Uterus (tissue), 4 donors: ENCODE data around the gene PTPRR. TPM values are rescaled to one million over a fixed set of nuclear protein-coding genes. Genes with fewer than 3 reads are reported as not detected.

Experiments
- DNase-seq, 2 donors: peaks; one replicate each; pipeline ENCODE4 v3.0.0-alpha.2; 2019 to 2020
- H3K27ac ChIP-seq, 2 donors: fragments of 200-600 bp; sonication (generic); 1 replicate in 1 of 2; 2 replicates in 1 of 2; pipeline ENCODE4 v1.5.1; 2016 to 2018
- H3K27me3 ChIP-seq, 2 donors: fragments of 200-600 bp; sonication (generic); one replicate each; pipeline ENCODE4 v1.5.1; 2018 to 2019; ENCODE audit warnings: control low read depth in 1 of 2
- H3K36me3 ChIP-seq, 2 donors: fragments of 200-600 bp; sonication (generic); one replicate each; pipeline ENCODE4 v1.5.1; 2019; ENCODE audit warnings: control low read depth in 1 of 2
- H3K4me1 ChIP-seq, 2 donors: fragments of 200-600 bp; sonication (generic); one replicate each; pipeline ENCODE4 v1.5.1; 2018 to 2019; ENCODE audit warnings: control low read depth in 1 of 2
- H3K4me3 ChIP-seq, 2 donors: fragments of 200-600 bp; sonication (generic); 1 replicate in 1 of 2; 2 replicates in 1 of 2; pipeline ENCODE4 v1.5.1; 2018 to 2019; ENCODE audit warnings: mild to moderate bottlenecking in 1 of 2
- H3K9me3 ChIP-seq, 2 donors: fragments of 200-600 bp; sonication (generic); one replicate each; pipeline ENCODE4 v1.5.1; 2019; ENCODE audit warnings: control low read depth in 1 of 2
- POLR2A ChIP-seq, 2 donors: fragments of 450-650 bp; IDR thresholded peaks; one replicate each; pipeline ENCODE4 v1.6.1; 2016; ENCODE audit warnings: antibody characterized with exemption in 2 of 2, mild to moderate bottlenecking in 1 of 2, moderate library complexity in 1 of 2
- intact Hi-C: fragments of 100-400 bp; cut with DNase I; formaldehyde crosslinking; loops from one replicate; pipeline ENCODE4 v1.15.1; 2023; ENCODE audit warnings: low total_unique reads
- total RNA-seq, 4 donors: library from RNA; depleted of rRNA in 3 of 4; stranded (reverse); fragments of >200 nt in 3 of 4; gene quantifications; one replicate each; pipeline versions ENCODE4 v1.1.0 to v1.2.4, GENCODE V29; 2014 to 2023
- TF ChIP-seq, protein P1 (sequence below), 4 experiments: fragments of 200-600 bp in 2 of 4; fragments of 450-650 bp in 2 of 4; sonication (generic) in 2 of 4; IDR thresholded peaks; one replicate each; pipeline ENCODE4 v1.5.1; 2016 to 2019; ENCODE audit warnings: antibody characterized with exemption in 4 of 4, mild to moderate bottlenecking in 2 of 4, moderate library complexity in 1 of 4
- donor health status: DM: yes; HTN: yes; CAD: no.

The PTPRR gene
- total RNA-seq, 4 donors from 2014 or later: 0.62 to 43.3 (median 7.6) TPM

DNA sequence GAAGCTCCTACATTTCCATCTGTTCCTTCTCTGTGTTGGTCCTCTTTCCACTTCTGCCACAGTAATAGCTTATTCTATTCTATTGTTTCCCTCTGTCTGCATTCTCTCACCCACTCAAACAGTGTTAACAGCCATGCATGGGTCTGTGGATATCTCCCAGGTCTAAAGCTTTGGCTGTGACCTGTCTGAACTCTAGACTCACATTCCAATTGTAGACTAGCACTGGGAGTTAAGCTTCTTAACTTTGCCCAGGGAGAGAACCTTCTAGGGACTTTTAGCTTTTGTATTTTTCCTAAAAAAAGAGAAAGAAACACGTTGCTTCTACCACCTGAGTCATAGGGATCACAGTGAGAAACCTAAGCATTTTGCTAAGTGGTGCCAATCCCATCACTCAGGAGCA, 36.7 kb downstream of the PTPRR start:
- Histone ChIP-seq H3K4me1 (no peaks in the 10 kb centered on the region), H3K27me3 (no peaks in the 10 kb centered on the region), H3K27ac (no peak overlapping the region), H3K36me3 (no peaks in the 10 kb centered on the region), H3K4me3 (no peak overlapping the region), H3K9me3 (no peaks in the 10 kb centered on the region)
- intact Hi-C loops: no loop called here
- DNase-seq: no peak
- no peak for TF ChIP-seq POLR2A (IDR thresholded peaks at IDR 0.05)
- TF ChIP-seq, protein P1, sequence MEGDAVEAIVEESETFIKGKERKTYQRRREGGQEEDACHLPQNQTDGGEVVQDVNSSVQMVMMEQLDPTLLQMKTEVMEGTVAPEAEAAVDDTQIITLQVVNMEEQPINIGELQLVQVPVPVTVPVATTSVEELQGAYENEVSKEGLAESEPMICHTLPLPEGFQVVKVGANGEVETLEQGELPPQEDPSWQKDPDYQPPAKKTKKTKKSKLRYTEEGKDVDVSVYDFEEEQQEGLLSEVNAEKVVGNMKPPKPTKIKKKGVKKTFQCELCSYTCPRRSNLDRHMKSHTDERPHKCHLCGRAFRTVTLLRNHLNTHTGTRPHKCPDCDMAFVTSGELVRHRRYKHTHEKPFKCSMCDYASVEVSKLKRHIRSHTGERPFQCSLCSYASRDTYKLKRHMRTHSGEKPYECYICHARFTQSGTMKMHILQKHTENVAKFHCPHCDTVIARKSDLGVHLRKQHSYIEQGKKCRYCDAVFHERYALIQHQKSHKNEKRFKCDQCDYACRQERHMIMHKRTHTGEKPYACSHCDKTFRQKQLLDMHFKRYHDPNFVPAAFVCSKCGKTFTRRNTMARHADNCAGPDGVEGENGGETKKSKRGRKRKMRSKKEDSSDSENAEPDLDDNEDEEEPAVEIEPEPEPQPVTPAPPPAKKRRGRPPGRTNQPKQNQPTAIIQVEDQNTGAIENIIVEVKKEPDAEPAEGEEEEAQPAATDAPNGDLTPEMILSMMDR (IDR thresholded peaks at IDR 0.05): no peak

DNA sequence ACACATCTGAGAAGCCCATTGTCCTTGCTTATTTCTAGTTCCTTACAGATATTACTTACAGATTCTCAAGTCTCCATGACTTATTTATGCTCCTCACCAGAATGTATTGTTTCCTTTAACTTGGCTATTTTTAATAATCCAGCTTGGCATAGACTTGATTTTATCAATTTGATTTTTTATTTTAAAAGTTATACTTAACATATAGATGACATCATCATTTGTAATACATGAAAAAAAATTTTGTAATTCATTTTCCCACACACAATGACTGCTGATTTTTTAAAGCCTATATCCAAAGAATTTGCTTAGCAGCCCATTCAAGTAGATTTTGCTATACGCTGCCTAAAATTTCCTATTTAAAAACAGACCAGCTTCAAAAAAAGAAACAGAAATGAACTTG, 39.8 kb downstream of the PTPRR start:
- DNase-seq: no peak
- no peak overlapping the region for H3K4me3 ChIP-seq
- intact Hi-C loops: no loop called here
- no peak overlapping the region for H3K27ac ChIP-seq
- no peaks in the 10 kb centered on the region for H3K4me1 ChIP-seq
- no peaks in the 10 kb centered on the region for H3K9me3 ChIP-seq
- H3K27me3 ChIP-seq: no peaks in the 10 kb centered on the region
- no peaks in the 10 kb centered on the region for H3K36me3 ChIP-seq
- no peak for TF ChIP-seq POLR2A (IDR thresholded peaks at IDR 0.05)
- TF ChIP-seq, protein P1 (IDR thresholded peaks at IDR 0.05): no peak

DNA sequence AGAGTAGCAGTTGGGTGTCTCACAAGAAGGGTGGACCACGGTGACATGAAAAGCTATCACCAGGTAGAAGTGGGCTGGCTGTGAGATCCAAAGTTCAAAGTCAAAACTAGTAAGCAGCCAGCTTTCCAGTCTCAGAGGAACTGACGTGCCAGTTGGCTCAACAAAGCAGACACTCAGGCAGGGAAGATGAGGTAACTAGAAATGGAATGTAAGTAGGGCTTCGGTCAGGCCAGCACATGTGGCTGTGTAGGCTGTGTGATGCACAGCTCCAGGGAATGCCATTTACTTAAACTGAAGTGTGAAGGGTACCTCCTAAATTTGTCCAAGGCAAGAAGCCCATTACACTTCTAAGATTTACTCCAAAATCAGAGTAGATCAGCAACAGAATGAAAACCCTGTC, 43.6 kb downstream of the PTPRR start:
- TF ChIP-seq POLR2A (IDR thresholded peaks at IDR 0.05): no peak
- TF ChIP-seq, protein P1 (IDR thresholded peaks at IDR 0.05): no peak
- intact Hi-C loops: no loop called here
- no peaks in the 10 kb centered on the region for H3K36me3 ChIP-seq
- no peaks in the 10 kb centered on the region for H3K27me3 ChIP-seq
- H3K9me3 ChIP-seq: no peaks in the 10 kb centered on the region
- no peak overlapping the region for H3K27ac ChIP-seq
- DNase-seq: no peak
- H3K4me3 ChIP-seq: no peak overlapping the region
- H3K4me1 ChIP-seq: no peaks in the 10 kb centered on the region

DNA sequence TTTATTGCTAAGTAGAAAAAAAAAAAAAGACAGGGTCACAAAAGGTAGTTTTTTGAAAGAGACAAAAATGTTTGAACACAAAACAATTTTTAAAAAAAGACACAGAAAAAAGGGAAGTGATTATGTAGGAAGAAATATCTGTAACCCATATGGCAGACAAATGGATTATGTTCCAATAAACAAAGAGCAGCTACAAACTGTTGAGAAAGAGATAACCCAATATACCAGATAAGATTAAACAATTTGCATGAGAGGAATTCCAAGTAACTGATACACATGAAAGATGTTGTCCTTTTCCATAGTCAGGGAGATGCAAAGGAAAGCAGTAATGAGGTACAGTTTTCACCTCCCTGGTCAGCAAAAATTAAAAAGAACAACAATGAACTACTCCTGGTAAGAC, 44.9 kb downstream of the PTPRR start:
- H3K27me3 ChIP-seq: no peaks in the 10 kb centered on the region
- no peaks in the 10 kb centered on the region for H3K36me3 ChIP-seq
- no peaks in the 10 kb centered on the region for H3K9me3 ChIP-seq
- no peaks in the 10 kb centered on the region for H3K4me1 ChIP-seq
- intact Hi-C loops: no loop called here
- no peak overlapping the region for H3K27ac ChIP-seq
- DNase-seq: no peak
- no peak for TF ChIP-seq POLR2A (IDR thresholded peaks at IDR 0.05)
- TF ChIP-seq, protein P1 (IDR thresholded peaks at IDR 0.05): no peak
- H3K4me3 ChIP-seq: no peak overlapping the region

DNA sequence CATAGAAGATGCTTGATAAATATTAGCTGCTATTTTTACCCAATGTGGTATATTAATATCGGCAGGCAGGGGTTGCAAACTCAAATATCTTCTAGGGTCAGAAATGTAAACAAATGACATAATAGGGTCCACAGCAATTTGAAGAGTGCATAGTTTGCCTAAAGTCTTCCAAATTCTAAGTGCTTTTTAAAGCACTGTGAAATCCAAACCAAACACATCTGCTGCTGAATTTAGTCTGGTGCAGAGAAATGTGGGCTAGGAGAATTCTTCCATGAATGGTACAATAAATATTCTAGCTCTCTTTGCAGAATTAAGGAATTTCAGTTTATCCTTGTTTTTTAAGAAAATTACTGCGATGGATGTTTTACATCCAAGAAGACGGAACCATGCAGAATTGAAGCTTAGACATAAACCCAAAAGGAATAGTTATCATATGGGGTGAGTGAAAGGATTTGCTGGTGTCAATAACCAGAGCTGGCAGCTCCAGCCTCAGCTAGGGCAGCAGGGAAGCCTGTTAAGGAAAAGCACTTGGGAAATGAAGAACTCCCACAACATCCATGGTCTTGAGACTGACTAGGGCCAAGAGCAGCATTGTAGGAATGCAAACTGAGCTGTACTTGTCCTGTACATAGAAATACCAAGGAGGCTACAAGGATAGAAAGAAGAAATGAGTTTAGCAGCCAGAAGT, 65.5 kb downstream of the PTPRR start:
- intact Hi-C loops: no loop called here
- Histone ChIP-seq H3K9me3 (no peaks in the 10 kb centered on the region), H3K4me1 (no peaks in the 10 kb centered on the region), H3K27ac (no peak overlapping the region), H3K4me3 (no peak overlapping the region), H3K36me3 (no peaks in the 10 kb centered on the region), H3K27me3 (no peaks in the 10 kb centered on the region)
- no peak for DNase-seq
- TF ChIP-seq, protein P1 (IDR thresholded peaks at IDR 0.05): no peak
- no peak for TF ChIP-seq POLR2A (IDR thresholded peaks at IDR 0.05)
